ENCODE results near the gene ZNF611. TPM values are rescaled to one million over a fixed set of nuclear protein-coding genes. Genes with fewer than 3 reads are reported as not detected.

The ZNF611 gene
- total and polyA plus RNA-seq, 4 donors: 0.50 to 12.7 (median 2.7) TPM

- Histone ChIP-seq H3K4me1 (ENCODE audit: control insufficient read depth in 4 of 4, insufficient read depth in 4 of 4, low read length in 3 of 4) (no peaks in the 10 kb centered on the region), H3K27me3 (ENCODE audit: control insufficient read depth in 4 of 4, insufficient read depth in 4 of 4, low read length in 3 of 4) (peaks cover 0 to 2% (median 0%) of the 10 kb centered on the region in 4 donors), H3K27ac (ENCODE audit: low read depth in 1 of 2, low read length in 2 of 2) (no peak overlapping the region), H3K9ac (ENCODE audit: low read depth in 1 of 2, low read length in 2 of 2) (no peak overlapping the region), H3K36me3 (ENCODE audit: control insufficient read depth in 4 of 4, insufficient read depth in 3 of 4, low read depth in 1 of 4, low read length in 3 of 4) (no peaks in the 10 kb centered on the region), H3K4me3 (ENCODE audit: low read depth in 1 of 3, low read length in 3 of 3) (no peak overlapping the region), H3K9me3 (ENCODE audit: control insufficient read depth in 4 of 4, low read length in 3 of 4) (peaks cover 2 to 11% (median 3%) of the 10 kb centered on the region in 4 donors)
- TF ChIP-seq ATF3 (IDR thresholded peaks at IDR 0.05) (no peak), HNF4A (conservative IDR thresholded peaks at IDR 0.05) (no peak), JUND (IDR thresholded peaks at IDR 0.05) (no peak), TAF1 (conservative IDR thresholded peaks at IDR 0.05) (no peak), EGR1 (IDR thresholded peaks at IDR 0.05; ENCODE audit: low read depth in 2 of 2) (no peak), FOXA1 (IDR thresholded peaks at IDR 0.05) (no peak), YY1 (IDR thresholded peaks at IDR 0.05) (no peak), RAD21 (IDR thresholded peaks at IDR 0.05) (no peak), GABPA (IDR thresholded peaks at IDR 0.05 in 1 of 2, conservative IDR thresholded peaks at IDR 0.05 in 1 of 2) (no peak), NR2F2 (IDR thresholded peaks at IDR 0.05) (no peak), MAX (IDR thresholded peaks at IDR 0.05) (no peak), FOXA2 (IDR thresholded peaks at IDR 0.05) (no peak), RXRA (IDR thresholded peaks at IDR 0.05) (no peak), SP1 (IDR thresholded peaks at IDR 0.05) (no peak), HNF4G (IDR thresholded peaks at IDR 0.05) (no peak)
- TF ChIP-seq, protein P1, sequence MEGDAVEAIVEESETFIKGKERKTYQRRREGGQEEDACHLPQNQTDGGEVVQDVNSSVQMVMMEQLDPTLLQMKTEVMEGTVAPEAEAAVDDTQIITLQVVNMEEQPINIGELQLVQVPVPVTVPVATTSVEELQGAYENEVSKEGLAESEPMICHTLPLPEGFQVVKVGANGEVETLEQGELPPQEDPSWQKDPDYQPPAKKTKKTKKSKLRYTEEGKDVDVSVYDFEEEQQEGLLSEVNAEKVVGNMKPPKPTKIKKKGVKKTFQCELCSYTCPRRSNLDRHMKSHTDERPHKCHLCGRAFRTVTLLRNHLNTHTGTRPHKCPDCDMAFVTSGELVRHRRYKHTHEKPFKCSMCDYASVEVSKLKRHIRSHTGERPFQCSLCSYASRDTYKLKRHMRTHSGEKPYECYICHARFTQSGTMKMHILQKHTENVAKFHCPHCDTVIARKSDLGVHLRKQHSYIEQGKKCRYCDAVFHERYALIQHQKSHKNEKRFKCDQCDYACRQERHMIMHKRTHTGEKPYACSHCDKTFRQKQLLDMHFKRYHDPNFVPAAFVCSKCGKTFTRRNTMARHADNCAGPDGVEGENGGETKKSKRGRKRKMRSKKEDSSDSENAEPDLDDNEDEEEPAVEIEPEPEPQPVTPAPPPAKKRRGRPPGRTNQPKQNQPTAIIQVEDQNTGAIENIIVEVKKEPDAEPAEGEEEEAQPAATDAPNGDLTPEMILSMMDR (IDR thresholded peaks at IDR 0.05; ENCODE audit: low read depth, low read length, missing input control): no peak
- TF ChIP-seq, protein P2, sequence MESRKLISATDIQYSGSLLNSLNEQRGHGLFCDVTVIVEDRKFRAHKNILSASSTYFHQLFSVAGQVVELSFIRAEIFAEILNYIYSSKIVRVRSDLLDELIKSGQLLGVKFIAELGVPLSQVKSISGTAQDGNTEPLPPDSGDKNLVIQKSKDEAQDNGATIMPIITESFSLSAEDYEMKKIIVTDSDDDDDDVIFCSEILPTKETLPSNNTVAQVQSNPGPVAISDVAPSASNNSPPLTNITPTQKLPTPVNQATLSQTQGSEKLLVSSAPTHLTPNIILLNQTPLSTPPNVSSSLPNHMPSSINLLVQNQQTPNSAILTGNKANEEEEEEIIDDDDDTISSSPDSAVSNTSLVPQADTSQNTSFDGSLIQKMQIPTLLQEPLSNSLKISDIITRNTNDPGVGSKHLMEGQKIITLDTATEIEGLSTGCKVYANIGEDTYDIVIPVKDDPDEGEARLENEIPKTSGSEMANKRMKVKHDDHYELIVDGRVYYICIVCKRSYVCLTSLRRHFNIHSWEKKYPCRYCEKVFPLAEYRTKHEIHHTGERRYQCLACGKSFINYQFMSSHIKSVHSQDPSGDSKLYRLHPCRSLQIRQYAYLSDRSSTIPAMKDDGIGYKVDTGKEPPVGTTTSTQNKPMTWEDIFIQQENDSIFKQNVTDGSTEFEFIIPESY (IDR thresholded peaks at IDR 0.05): no peak
- TF ChIP-seq, protein P3, sequence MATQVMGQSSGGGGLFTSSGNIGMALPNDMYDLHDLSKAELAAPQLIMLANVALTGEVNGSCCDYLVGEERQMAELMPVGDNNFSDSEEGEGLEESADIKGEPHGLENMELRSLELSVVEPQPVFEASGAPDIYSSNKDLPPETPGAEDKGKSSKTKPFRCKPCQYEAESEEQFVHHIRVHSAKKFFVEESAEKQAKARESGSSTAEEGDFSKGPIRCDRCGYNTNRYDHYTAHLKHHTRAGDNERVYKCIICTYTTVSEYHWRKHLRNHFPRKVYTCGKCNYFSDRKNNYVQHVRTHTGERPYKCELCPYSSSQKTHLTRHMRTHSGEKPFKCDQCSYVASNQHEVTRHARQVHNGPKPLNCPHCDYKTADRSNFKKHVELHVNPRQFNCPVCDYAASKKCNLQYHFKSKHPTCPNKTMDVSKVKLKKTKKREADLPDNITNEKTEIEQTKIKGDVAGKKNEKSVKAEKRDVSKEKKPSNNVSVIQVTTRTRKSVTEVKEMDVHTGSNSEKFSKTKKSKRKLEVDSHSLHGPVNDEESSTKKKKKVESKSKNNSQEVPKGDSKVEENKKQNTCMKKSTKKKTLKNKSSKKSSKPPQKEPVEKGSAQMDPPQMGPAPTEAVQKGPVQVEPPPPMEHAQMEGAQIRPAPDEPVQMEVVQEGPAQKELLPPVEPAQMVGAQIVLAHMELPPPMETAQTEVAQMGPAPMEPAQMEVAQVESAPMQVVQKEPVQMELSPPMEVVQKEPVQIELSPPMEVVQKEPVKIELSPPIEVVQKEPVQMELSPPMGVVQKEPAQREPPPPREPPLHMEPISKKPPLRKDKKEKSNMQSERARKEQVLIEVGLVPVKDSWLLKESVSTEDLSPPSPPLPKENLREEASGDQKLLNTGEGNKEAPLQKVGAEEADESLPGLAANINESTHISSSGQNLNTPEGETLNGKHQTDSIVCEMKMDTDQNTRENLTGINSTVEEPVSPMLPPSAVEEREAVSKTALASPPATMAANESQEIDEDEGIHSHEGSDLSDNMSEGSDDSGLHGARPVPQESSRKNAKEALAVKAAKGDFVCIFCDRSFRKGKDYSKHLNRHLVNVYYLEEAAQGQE (IDR thresholded peaks at IDR 0.05): no peak
- WGBS: 88% methylated on average over 14 of the region's 14 CpGs
- no peak for DNase-seq (ENCODE audit: low spot score)
Observed at GRCh38 chr19:52739576-52739975, 4.7 kb upstream of the ZNF611 start.
